Omental fat pad (tissue), 4 donors: ENCODE results near the gene SSBP3. TPM values are rescaled to one million over a fixed set of nuclear protein-coding genes. Genes with fewer than 3 reads are reported as not detected.

ENCODE experiments used
- ATAC-seq: fragments of 150-250 bp; one replicate; pipeline ENCODE4 v1.9.1; 2016; ENCODE audit warnings: mild to moderate bottlenecking, moderate library complexity; ENCODE audit not compliant: low FRiP score
- DNase-seq: peaks from one replicate; pipeline ENCODE4 v3.0.0-alpha.2; 2019; ENCODE audit warnings: low spot score
- CTCF ChIP-seq, 3 donors: fragments of 450-650 bp; IDR thresholded peaks; one replicate each; pipeline ENCODE4 v1.5.1; 2016 to 2017; ENCODE audit warnings: antibody characterized with exemption in 3 of 3, mild to moderate bottlenecking in 3 of 3, moderate library complexity in 2 of 3
- total RNA-seq, 4 donors: library from RNA; depleted of rRNA; stranded (reverse); fragments of >200 nt; gene quantifications; one replicate each; pipeline ENCODE4 v1.1.0, GENCODE V29; 2016

SSBP3 gene
- total RNA-seq, 4 donors from 2014 or later, result 21.0 to 32.6 (median 22.9) TPM

- DNase-seq, result no peak
- TF ChIP-seq CTCF (IDR thresholded peaks at IDR 0.05), result no peak
- ATAC-seq, result no peak
These were observed 215.7 kb downstream of the SSBP3 start for GRCh38 chr1:54190526-54190925.

GRCh38 chr1:54188291-54188690, 217.9 kb downstream of the SSBP3 start:
- no peak for DNase-seq
- no peak for TF ChIP-seq CTCF (IDR thresholded peaks at IDR 0.05)
- no peak for ATAC-seq

- TF ChIP-seq CTCF (IDR thresholded peaks at IDR 0.05), result no peak
- DNase-seq, result no peak
- no peak for ATAC-seq
These were observed 220.1 kb downstream of the SSBP3 start for GRCh38 chr1:54186056-54186455.

GRCh38 chr1:54180701-54181360, 225.4 kb downstream of the SSBP3 start:
- ATAC-seq (no peak), DNase-seq (no peak)
- no peak for TF ChIP-seq CTCF (IDR thresholded peaks at IDR 0.05)

GRCh38 chr1:54178296-54179070, 227.7 kb downstream of the SSBP3 start:
- TF ChIP-seq CTCF (IDR thresholded peaks at IDR 0.05), result no peak
- no peak for DNase-seq
- ATAC-seq, result no peak

GRCh38 chr1:54177726-54178125, 228.5 kb downstream of the SSBP3 start:
- DNase-seq (no peak), ATAC-seq (no peak)
- TF ChIP-seq CTCF (IDR thresholded peaks at IDR 0.05), result no peak
